ENCODE measurements around the gene MORN1. TPM values are rescaled to one million over a fixed set of nuclear protein-coding genes. Genes with fewer than 3 reads are reported as not detected.

Gene MORN1
- total and polyA plus RNA-seq, 10 of the 15 experiments (the other 5 are each of a cell fraction or from before 2014, with no cell fraction given): 0.76 to 7.9 (median 5.5) TPM

DNA sequence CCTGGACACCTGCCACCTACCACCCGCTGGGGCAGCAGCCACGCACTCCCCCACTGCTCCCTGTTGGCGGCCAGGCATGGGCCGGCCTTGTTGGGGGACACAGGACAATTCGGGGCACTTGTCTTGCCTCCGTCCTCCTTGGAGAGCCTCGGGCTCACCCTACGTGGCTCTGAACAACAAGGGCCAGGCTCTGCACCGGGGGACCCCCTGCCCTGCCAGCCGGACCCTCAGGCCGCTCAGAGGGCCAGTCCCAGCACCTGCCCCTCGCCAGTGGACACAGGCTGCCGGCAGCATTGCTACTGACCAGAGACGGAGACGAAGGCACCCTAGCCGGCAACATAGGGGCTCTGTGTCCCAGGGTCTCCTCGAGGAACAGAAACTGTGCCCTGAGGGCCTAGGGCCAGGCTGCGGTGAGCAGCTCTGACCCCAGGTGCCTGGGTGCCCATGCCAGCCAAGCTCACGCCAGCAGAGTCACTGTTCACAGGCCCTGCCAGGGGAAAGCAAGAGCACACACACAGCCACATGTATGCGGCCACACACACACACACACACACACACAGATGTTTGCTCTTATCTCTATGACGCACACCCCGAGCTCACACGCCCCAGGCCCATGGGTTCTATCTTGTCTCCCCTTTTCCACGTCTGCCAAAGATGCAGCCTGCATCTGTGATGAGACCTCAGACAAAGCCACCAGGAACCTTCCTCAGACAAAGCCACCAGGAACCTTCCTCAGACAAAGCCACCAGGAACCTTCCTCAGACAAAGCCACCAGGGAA, 45.9 kb downstream of the MORN1 start:
- 39% methylated on average over 24 of the region's 24 CpGs for WGBS (ENCODE audit: insufficient coverage, insufficient replicate concordance, low lambda C conversion rate, missing lambda C conversion rate)
- H4K20me1 ChIP-seq (ENCODE audit: control insufficient read depth, insufficient read depth): no peaks in the 10 kb centered on the region
- DNase-seq (ENCODE audit: low read depth, low spot score) (no peak), FAIRE-seq (no peak), ATAC-seq (no peak)
- intact Hi-C loops (cut with micrococcal nuclease; ENCODE audit: unreplicated experiment) (no loop called here), in situ Hi-C loops (cut with MboI) (no loop called here)
- no peak overlapping the region for H3K4me2 ChIP-seq (ENCODE audit: control insufficient read depth, insufficient read depth)
- no peak overlapping the region for H3K27ac ChIP-seq (ENCODE audit: control insufficient read depth, insufficient read depth)
- no peaks in the 10 kb centered on the region for H3K9me3 ChIP-seq (replicated peaks; ENCODE audit: control insufficient read depth, insufficient read depth, low read length)
- ChIA-PET RAD21 (ENCODE audit: unreplicated experiment) (no interaction called here), SMC1A (ENCODE audit: uncharacterized antibody, unreplicated experiment) (no interaction called here), CTCF (no interaction called here), POLR2A (no interaction called here)
- no peaks in the 10 kb centered on the region for H3K79me2 ChIP-seq (ENCODE audit: control insufficient read depth, insufficient read depth, low read length)
- no peaks in the 10 kb centered on the region for H3K36me3 ChIP-seq (ENCODE audit: control insufficient read depth in 2 of 2, insufficient read depth in 2 of 2, low read length in 1 of 2)
- no peak overlapping the region for H2AFZ ChIP-seq (ENCODE audit: control insufficient read depth, low read depth, low read length)
- H3K27me3 ChIP-seq (replicated peaks in 1 of 2; ENCODE audit: control insufficient read depth in 2 of 2, insufficient read depth in 2 of 2, low read length in 1 of 2): no peaks in the 10 kb centered on the region
- H3K4me3 ChIP-seq: no peak overlapping the region
- no TSS peak for BruUV-seq (replicated peaks)
- no peak for TF ChIP-seq BACH1 (IDR thresholded peaks at IDR 0.05; ENCODE audit: borderline replicate concordance)
- TF ChIP-seq RELA (IDR thresholded peaks at IDR 0.05; ENCODE audit: borderline replicate concordance, partially characterized antibody): no peak
- no peak for TF ChIP-seq MEF2B (IDR thresholded peaks at IDR 0.05; ENCODE audit: partially characterized antibody, poor library complexity, severe bottlenecking)
- no peak for TF ChIP-seq ESRRA (IDR thresholded peaks at IDR 0.05; ENCODE audit: low read length)
- H3K4me1 ChIP-seq (ENCODE audit: control insufficient read depth, insufficient read depth, low read length): no peaks in the 10 kb centered on the region
- no peak overlapping the region for H3K9ac ChIP-seq (ENCODE audit: control insufficient read depth, insufficient read depth, low read length)

DNA sequence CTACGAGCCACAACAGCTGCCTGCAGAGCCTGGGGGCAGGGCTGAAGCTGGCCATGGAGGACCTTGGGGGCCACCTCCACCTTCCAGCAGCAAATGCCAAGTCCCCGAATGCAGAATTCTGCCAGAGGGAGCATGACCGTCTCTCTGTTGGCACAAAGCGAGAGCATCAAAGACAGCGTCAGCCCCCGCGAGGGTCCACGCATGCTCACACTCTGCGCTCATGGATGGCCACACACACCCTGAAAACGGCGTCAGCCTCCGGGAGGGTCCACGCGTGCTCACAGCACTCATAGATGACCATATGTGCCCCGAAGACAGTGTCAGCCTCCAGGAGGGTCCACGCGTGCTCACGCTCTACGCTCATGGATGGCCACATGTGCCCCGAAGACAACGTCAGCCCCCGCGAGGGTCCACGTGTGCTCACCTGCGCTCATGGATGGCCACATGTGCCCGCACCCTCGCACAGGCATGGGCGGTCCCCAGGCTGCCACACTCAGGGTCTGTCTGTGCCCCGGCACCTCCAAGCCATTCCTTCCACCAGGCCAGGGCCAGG, 46.5 kb downstream of the MORN1 start:
- ChIA-PET CTCF (no interaction called here), RAD21 (ENCODE audit: unreplicated experiment) (no interaction called here), SMC1A (ENCODE audit: uncharacterized antibody, unreplicated experiment) (no interaction called here), POLR2A (no interaction called here)
- Histone ChIP-seq H3K27me3 (replicated peaks in 1 of 2; ENCODE audit: control insufficient read depth in 2 of 2, insufficient read depth in 2 of 2, low read length in 1 of 2) (no peaks in the 10 kb centered on the region; a peak in 1 of 4 replicates), H3K9me3 (replicated peaks; ENCODE audit: control insufficient read depth, insufficient read depth, low read length) (no peaks in the 10 kb centered on the region), H3K36me3 (ENCODE audit: control insufficient read depth in 2 of 2, insufficient read depth in 2 of 2, low read length in 1 of 2) (no peaks in the 10 kb centered on the region), H4K20me1 (ENCODE audit: control insufficient read depth, insufficient read depth) (no peaks in the 10 kb centered on the region), H2AFZ (ENCODE audit: control insufficient read depth, low read depth, low read length) (no peak overlapping the region), H3K4me3 (no peak overlapping the region), H3K4me2 (ENCODE audit: control insufficient read depth, insufficient read depth) (no peak overlapping the region), H3K27ac (ENCODE audit: control insufficient read depth, insufficient read depth) (no peak overlapping the region), H3K4me1 (ENCODE audit: control insufficient read depth, insufficient read depth, low read length) (no peaks in the 10 kb centered on the region), H3K9ac (ENCODE audit: control insufficient read depth, insufficient read depth, low read length) (no peak overlapping the region), H3K79me2 (ENCODE audit: control insufficient read depth, insufficient read depth, low read length) (no peaks in the 10 kb centered on the region)
- 45% methylated on average over 24 of the region's 29 CpGs for WGBS (ENCODE audit: insufficient coverage, insufficient replicate concordance, low lambda C conversion rate, missing lambda C conversion rate)
- BruUV-seq (replicated peaks): no TSS peak
- intact Hi-C loops (cut with micrococcal nuclease; ENCODE audit: unreplicated experiment): no loop called here
- in situ Hi-C loops (cut with MboI): no loop called here
- FAIRE-seq (no peak), ATAC-seq (no peak), DNase-seq (ENCODE audit: low read depth, low spot score) (no peak)
- TF ChIP-seq ELK1 (IDR thresholded peaks at IDR 0.05; ENCODE audit: low read depth, low read length) (no peak), TAF1 (IDR thresholded peaks at IDR 0.05; ENCODE audit: borderline replicate concordance, low read depth, low read length) (no peak), KDM1A (IDR thresholded peaks at IDR 0.05; ENCODE audit: borderline replicate concordance) (no peak)
- TF ChIP-seq, protein P1, sequence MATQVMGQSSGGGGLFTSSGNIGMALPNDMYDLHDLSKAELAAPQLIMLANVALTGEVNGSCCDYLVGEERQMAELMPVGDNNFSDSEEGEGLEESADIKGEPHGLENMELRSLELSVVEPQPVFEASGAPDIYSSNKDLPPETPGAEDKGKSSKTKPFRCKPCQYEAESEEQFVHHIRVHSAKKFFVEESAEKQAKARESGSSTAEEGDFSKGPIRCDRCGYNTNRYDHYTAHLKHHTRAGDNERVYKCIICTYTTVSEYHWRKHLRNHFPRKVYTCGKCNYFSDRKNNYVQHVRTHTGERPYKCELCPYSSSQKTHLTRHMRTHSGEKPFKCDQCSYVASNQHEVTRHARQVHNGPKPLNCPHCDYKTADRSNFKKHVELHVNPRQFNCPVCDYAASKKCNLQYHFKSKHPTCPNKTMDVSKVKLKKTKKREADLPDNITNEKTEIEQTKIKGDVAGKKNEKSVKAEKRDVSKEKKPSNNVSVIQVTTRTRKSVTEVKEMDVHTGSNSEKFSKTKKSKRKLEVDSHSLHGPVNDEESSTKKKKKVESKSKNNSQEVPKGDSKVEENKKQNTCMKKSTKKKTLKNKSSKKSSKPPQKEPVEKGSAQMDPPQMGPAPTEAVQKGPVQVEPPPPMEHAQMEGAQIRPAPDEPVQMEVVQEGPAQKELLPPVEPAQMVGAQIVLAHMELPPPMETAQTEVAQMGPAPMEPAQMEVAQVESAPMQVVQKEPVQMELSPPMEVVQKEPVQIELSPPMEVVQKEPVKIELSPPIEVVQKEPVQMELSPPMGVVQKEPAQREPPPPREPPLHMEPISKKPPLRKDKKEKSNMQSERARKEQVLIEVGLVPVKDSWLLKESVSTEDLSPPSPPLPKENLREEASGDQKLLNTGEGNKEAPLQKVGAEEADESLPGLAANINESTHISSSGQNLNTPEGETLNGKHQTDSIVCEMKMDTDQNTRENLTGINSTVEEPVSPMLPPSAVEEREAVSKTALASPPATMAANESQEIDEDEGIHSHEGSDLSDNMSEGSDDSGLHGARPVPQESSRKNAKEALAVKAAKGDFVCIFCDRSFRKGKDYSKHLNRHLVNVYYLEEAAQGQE (IDR thresholded peaks at IDR 0.05; ENCODE audit: low read depth, low read length): no peak
- TF ChIP-seq, protein P2, sequence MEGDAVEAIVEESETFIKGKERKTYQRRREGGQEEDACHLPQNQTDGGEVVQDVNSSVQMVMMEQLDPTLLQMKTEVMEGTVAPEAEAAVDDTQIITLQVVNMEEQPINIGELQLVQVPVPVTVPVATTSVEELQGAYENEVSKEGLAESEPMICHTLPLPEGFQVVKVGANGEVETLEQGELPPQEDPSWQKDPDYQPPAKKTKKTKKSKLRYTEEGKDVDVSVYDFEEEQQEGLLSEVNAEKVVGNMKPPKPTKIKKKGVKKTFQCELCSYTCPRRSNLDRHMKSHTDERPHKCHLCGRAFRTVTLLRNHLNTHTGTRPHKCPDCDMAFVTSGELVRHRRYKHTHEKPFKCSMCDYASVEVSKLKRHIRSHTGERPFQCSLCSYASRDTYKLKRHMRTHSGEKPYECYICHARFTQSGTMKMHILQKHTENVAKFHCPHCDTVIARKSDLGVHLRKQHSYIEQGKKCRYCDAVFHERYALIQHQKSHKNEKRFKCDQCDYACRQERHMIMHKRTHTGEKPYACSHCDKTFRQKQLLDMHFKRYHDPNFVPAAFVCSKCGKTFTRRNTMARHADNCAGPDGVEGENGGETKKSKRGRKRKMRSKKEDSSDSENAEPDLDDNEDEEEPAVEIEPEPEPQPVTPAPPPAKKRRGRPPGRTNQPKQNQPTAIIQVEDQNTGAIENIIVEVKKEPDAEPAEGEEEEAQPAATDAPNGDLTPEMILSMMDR (IDR thresholded peaks at IDR 0.05 in 2 of 3, conservative IDR thresholded peaks at IDR 0.05 in 1 of 3; ENCODE audit: control insufficient read depth in 2 of 3, extremely low read depth in 1 of 3, insufficient read depth in 1 of 3, low read depth in 3 of 3, low read length in 3 of 3): no peak

Measured in GM12878 (cell line).